ENCODE data around the gene CTNNA1.

GRCh38 chr5:138951986-138952735, 198.9 kb downstream of the CTNNA1 start:
- TF ChIP-seq CTCF (IDR thresholded peaks at IDR 0.05; ENCODE audit: low read depth, low read length), result no peak
- no peak for TF ChIP-seq POLR2A (IDR thresholded peaks at IDR 0.05; ENCODE audit: extremely low read depth, insufficient read length)
- TF ChIP-seq, protein P1, sequence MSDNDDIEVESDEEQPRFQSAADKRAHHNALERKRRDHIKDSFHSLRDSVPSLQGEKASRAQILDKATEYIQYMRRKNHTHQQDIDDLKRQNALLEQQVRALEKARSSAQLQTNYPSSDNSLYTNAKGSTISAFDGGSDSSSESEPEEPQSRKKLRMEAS (IDR thresholded peaks at IDR 0.05; ENCODE audit: low read depth, low read length), result no peak

Data from NB4 (cell line).